Renal cortical epithelial cell (primary cell): ENCODE measurements around the gene RAP1GDS1. TPM values are rescaled to one million over a fixed set of nuclear protein-coding genes. Genes with fewer than 3 reads are reported as not detected.
"Not testable (repeated sequence)": the region's sequence is repeated elsewhere in the genome, so short reads cannot be mapped to it uniquely, and the experiment has no call there.

Source experiments
- DNase-seq: peaks from one replicate; pipeline ENCODE4 v3.0.0-alpha.2; 2011; ENCODE audit warnings: low read depth
- total RNA-seq: library from RNA; depleted of rRNA; stranded (reverse); fragments of >200 nt; gene quantifications from 2 replicates; pipeline ENCODE4 v1.2.3, GENCODE V29; 2014

Gene RAP1GDS1
- total RNA-seq, 1 donor from 2014 or later, result 66.8 TPM

DNA sequence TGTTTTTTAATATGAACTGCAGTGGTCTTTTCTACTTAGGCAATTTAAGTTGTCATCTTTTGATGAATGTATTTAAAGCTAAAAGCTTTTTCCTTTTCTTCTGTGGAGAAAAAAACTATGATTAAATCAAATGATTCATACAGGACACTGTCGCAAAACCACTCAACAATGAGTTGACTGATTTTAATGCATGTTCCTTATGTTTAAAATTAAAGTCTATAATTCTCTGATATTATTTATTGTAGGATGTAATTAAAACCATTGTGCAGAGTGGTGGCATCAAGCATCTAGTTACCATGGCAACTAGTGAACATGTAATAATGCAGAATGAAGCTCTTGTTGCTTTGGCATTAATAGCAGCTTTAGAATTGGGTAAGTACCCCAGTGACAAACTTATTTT is 172.5 kb downstream of the RAP1GDS1 start:
- DNase-seq, result no peak

DNA sequence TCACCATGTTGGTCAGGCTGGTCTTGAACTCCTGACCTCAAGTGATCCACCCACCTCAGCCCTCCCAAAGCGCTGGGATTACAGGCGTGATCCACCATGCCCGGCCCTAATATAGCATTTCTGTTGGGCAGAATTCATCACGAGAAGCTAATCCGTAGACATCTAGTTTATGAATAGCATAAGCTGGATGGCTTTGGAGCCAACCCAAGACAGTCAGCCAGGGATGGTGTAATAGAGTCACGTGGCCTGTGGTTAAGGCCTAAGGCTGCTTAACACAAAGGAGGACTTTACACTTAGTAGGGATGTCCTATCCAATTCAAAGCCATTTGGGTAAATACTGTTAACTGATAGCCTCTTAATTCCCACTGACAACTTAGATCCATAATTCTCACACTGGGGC is 173.6 kb downstream of the RAP1GDS1 start:
- no peak for DNase-seq

- DNase-seq, result no peak
Measured at GRCh38 chr4:98444371-98444770, 183.2 kb downstream of the RAP1GDS1 start.

- peak; percentile 84 for DNase-seq
Measured at GRCh38 chr4:98446499-98447375, 185.6 kb downstream of the RAP1GDS1 start.

- DNase-seq, result no peak
Measured at GRCh38 chr4:98447648-98448047, 186.5 kb downstream of the RAP1GDS1 start.

DNA sequence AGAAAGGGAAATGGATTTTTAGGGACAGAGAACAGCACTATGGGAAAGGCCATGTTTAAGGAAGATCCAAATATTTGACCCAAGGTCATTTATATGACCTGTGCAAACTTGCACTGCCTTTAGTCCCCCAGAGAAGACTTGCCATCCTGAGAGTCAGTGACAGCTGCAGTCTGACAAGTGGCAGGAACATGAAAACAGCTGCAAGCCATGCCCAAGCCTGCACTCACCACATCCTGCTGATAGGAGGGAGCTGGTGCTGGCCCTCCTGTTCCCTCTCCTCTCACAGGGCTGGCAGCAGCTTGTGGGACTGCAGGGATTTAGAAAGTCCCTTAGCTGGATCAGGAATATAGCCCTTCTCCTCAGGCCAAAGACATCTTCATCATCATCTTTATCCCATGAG is 187.7 kb downstream of the RAP1GDS1 start:
- no peak for DNase-seq

DNA sequence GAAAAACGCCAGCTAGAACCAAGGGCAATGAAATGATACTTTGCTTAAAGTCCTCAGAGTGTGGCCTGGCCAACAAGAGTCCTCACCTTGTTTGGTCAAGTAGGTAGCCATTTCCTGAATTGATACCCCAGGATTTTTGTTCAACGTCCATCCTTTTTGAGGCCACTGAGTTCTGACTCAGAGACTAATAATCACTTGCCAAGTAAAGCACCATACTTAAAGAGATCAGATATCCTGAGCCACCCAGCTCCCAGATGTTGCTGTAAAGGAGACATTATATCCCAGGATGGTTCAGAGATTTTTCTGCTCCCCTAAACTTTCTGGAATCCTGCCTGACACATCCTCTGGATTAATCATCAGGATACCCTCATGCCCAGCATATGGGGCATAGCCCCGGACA is 190.9 kb downstream of the RAP1GDS1 start:
- no peak for DNase-seq

- DNase-seq, result not testable (repeated sequence)
Measured at GRCh38 chr4:98457422-98457821, 196.2 kb downstream of the RAP1GDS1 start.

DNA sequence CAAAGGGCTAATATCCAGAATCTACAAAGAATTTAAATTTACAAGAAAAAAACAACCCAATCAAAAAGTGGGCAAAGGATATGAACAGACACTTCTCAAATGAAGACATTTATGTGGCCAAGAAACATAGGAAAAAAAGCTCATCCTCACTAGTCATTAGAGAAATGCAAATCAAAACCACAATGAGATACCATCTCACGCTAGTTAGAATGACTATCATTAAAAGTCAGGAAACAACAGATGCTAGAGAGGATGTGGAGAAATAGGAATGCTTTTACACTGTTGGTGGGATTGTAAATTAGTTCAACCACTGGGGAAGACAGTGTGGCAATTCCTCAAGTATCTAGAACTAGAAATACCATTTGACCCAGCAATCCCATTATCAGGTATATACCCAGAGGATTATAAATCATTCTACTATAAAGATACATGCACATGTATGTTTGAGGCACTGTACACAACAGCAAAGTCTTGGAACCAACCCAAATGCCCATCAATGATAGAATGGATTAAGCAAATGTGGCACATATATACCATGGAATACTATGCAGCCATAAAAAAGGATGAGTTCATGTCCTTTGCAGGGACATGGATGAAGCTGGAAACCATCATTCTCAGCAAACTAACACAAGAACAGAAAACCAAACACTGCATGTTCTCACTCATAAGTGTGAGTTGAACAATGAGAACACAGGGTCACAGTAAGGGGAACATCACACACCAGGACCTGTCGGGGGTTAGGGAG is 200.1 kb downstream of the RAP1GDS1 start:
- DNase-seq, result not testable (repeated sequence)

GRCh38 chr4:98462487-98462886 is 201.3 kb downstream of the RAP1GDS1 start:
- DNase-seq, result no peak

GRCh38 chr4:98466868-98467599 is 205.8 kb downstream of the RAP1GDS1 start:
- no peak for DNase-seq

- peak; percentile 90 for DNase-seq
Measured at GRCh38 chr4:98467627-98468072, 206.5 kb downstream of the RAP1GDS1 start.

GRCh38 chr4:98468709-98469108 is 207.5 kb downstream of the RAP1GDS1 start:
- no peak for DNase-seq

DNA sequence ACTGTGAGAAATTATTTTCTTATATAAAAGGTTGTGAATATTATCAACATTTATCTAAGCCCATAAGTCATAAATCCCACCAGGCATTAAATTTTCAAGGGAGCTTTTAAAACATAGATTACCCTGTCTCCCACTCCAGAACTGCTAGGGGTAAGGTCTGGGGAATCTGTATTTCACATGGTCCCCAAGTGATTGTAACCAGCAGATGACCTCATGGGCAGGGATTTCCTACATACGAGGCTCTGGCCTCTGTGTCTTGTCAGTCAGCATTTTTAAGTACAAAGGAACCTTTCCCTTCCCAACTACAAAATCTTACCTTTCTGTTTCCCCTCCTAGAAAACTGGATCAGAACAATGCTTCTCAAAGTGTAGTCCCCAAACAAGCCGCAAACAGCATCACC is 208.6 kb downstream of the RAP1GDS1 start:
- no peak for DNase-seq

GRCh38 chr4:98470366-98470765 is 209.2 kb downstream of the RAP1GDS1 start:
- no peak for DNase-seq

DNA sequence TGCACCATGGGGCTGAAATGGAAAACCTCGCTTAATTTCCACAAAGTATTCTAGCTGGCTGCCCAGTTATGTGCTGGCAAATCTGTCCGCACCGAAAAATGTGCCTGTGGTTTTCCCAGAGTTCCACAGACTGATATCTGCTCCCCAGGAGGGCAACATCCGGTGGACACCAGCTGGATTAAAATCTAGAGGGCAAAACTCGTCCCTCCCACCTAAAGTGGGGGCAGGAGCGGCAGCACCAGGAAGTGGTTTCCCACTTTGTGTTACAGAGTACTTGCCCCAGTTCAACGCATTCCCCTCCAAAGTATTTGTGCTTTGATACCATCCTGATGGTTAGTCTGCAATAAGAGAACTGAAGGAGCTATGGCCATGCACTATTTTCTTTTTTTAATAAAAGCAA is 209.6 kb downstream of the RAP1GDS1 start:
- no peak for DNase-seq

DNA sequence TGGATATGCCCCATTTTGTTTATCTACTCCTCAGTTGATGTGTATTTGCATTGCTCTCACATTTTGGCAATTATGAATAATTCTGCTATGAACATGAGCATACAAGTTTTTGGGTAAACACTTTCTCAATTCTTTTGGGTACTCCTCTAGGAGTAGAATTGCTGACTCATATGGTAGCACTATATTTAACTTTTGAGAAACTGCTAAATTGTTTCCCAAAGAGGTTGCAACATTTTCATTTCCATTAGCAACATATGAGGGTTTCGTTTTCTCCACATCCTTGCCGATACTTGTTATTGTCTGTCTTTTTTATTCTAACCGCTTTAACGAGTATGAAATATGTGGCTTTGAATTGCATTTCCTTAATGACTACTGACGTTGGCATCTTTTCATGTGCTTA is 211.9 kb downstream of the RAP1GDS1 start:
- DNase-seq, result no peak

- peak; percentile 93 for DNase-seq
Measured at GRCh38 chr4:98474408-98474844, 213.2 kb downstream of the RAP1GDS1 start.

GRCh38 chr4:98476891-98477290 is 215.7 kb downstream of the RAP1GDS1 start:
- no peak for DNase-seq

GRCh38 chr4:98479590-98479989 is 218.4 kb downstream of the RAP1GDS1 start:
- DNase-seq, result peak; percentile 21

GRCh38 chr4:98480535-98480934 is 219.4 kb downstream of the RAP1GDS1 start:
- DNase-seq, result no peak

- DNase-seq, result no peak
Measured at GRCh38 chr4:98481167-98481566, 220.0 kb downstream of the RAP1GDS1 start.
